GM03348 (cell line): Measurements from ENCODE around the gene GRID2.
"Not testable (repeated sequence)": the region's sequence is repeated elsewhere in the genome, so short reads cannot be mapped to it uniquely, and the experiment has no call there.

Source experiments
- DNase-seq: peaks from one replicate; pipeline ENCODE4 v3.0.0; 2012; ENCODE audit warnings: low spot score

The GRID2 gene

DNA sequence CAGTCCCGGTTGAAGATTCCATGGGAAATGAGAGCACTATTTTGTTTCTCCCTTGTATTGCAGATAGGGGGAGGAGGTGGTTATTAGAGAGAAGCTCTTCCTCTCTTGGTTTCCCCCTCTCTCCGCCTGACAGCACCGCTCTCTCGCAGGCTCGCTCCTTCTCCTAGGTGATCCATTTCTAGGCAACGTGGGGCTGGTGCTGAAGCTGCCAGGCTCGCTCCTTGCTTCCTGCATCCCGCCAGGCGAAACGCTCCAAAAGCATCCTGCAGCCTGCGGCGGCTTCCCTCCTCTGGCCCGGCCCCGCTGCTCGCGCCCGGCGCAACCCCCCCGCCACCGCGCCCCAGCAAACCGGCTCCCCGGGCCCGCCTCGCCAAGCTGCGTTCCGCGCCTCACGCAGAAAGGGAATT lies at the start of gene GRID2:
Gene GRID2, plus strand, starts transcription at position 346 of the 407 bp plus-strand sequence.
- peak; percentile 11 for DNase-seq

DNA sequence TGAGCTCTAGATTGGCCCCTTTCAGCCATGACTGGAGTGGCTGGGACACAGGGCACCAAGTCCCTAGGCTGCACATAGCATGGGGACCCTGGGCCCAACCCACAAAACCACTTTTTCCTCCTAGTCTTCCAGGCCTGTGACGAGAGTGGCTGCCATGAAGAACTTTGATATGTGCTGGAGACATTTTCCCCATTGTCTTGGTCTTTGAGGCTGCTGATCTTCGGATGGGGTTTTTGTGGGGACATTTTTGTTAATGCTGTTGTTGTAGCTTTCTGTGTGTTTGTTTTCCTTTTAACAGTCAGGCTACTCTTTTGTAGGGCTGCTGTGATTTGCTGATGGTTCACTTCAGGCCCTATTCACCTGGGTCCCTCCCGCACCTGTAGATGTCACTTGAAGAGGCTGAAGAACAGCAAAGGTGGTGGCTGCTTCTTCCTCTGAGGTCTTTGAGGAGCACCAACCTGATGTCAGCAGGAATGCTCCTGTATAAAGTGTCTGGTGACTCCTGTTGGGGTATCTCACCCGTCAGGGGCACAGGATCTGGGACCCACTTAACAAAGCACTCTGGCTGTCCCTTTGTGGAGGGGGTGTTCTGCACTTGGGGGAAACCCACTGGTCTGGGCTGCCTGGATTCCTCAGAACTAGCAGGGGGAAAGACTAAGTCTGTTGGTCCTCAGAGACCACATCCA lies 49.6 kb upstream of the GRID2 start:
- DNase-seq, result no peak

DNA sequence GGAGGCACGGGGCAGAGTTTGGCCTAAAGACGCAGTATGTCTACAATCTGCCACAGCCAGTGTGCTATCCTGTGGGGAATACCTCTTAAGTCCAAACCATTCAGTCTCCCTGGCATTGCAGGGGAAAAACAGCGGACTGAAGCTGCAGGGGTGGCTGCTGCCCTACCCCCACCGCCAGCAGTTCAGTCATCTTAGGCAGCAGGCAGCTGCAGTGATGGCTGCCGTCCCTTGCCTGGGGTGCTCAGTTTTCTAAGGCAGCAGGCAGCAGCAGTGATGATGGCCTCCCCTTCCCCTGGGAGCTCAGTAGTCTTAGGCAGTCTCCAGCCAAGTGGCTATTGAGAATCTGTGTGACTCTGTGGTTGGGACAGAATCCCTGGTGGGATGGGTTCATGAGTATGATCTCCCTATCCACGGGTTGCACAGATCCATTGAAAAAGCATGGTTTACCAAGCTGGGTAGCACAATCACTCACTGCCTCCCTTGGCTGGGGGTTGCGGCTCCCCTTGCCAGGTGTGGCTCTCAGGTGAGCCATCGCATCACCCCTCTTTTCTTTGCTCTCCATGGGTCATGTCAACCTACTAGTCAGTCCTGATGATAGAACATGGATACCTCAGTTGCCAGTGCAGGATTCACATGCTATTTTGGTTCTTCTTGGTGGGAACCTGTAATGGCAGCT lies 48.9 kb upstream of the GRID2 start:
- no peak for DNase-seq

DNA sequence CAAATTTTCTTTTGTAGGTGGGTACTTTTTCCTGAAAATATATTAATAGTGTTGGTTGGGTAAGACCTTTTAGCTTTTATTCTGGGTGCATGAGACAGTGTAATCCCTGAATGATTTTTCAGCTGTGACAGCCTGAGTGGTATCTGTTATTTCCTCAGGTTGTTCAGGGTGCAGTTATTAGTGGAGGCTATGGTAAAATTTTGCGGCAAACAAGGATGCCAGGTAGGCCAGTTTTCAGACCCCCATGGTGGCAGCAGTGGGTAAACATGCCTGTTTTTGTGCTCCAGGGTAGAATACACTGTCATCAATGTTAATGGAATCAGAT lies 47.9 kb upstream of the GRID2 start:
- no peak for DNase-seq

DNA sequence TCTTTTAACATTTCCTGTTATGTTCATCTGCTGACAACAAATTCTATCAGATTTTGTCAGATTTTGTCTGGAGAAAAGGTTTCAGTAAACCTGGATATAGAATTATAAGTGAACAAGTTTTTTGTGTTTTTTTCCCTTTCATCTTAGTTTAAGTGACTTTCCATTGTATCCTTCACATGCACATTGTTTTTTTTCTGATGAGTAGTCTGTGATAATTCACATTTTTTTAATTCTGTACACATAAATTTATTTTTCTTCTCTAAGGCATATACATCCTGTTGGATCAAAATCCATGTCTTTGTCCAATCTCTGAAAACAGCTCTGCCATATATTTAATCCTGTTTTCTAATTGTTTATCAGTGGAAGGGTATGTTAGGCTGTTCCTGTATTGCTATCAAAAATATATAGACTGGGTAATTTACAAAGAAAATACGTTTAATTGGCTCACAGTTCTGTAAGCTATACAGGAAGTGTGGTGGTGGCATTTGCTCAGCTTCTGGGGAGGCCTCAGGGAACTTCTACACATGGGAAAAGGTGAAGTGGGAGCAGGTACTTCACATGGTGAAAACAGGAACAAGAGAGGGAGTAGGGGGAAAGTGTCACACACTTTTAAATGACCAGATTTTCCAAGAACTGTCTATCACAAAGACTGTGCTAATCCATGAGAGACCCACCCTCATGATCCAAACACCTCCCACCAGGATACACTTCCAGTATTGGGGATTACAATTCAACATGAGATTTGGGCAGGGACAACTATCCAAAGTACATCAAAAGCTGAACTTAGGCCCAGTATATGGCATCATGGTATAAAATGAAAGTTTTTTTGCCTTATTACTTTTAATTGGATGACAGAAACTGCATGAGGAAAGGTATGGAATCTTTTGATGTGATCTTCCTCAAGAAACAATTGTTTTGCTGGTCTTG lies 45.6 kb upstream of the GRID2 start:
- DNase-seq, result no peak

DNA sequence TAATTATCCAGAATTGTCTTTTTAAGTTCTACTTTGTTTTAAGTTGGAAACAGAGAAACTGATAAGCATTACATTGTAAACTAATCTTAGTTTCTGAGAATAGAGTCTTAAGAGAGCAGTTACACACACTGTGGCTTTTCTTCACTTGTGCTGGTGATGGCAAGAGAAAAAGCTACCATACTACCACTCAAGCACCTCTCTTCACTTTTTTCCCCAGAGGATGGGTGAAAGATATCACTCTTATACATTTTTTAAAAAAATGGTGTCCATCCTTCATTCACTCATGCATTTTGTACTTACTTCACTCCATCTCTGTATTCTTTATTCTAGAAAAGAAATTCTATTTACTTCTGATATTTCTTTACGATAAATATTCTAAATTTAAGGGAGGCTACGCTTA lies 42.5 kb upstream of the GRID2 start:
- no peak for DNase-seq

DNA sequence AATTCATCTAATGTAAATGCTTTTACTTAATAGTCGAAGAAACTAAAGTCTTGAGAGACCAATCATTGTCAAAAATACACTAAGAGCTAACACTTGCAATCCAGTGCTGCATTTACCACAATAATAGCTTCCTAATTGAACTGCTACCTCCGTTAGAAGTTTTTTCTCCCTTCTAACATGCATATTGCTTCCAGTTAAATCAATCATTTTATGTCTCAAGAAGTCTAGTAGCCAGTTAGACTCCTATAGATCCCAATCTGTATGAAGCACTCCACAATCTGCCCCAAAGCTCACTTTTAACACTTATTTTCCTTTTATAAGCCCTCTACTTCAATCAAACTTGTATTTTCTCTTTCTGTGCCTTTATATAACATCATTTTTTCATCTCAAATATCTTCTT lies 41.4 kb upstream of the GRID2 start:
- no peak for DNase-seq

DNA sequence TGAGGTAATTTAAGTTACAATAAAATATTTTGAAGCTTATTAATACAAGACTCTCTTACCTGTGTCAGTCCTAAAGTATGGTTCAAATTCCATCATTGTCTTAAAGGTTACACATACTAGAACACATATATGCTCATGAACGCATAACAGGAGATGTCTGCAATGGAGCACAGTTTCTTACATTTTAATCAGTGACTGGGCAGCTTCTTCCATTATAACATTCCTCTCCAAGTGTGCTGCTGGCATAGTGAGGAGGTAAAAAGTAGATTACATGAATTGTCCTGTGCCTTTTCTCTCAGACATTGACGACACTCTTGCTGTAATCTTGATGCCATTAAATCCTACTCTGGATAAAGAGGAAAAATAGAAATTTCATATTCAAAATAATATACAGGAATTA lies 40.8 kb upstream of the GRID2 start:
- DNase-seq, result no peak

DNA sequence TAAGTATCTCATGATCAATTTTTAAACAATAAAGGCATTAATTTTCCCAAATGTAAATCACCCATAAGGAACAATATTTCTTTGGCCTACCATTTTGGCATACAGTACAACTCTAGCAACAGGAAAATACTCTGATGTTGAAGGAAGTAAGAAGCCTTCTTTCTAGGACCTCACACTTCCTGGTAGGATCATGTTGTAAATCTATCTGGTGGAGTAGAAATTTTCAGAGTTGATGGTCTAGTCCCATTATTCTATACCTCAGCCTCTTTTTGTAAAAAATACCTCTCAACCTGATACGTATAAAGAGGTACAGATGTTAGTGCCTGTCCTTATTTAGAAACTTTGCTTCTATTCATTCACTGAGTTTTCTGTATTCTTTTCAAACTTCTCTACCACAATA lies 40.2 kb upstream of the GRID2 start:
- DNase-seq, result no peak

DNA sequence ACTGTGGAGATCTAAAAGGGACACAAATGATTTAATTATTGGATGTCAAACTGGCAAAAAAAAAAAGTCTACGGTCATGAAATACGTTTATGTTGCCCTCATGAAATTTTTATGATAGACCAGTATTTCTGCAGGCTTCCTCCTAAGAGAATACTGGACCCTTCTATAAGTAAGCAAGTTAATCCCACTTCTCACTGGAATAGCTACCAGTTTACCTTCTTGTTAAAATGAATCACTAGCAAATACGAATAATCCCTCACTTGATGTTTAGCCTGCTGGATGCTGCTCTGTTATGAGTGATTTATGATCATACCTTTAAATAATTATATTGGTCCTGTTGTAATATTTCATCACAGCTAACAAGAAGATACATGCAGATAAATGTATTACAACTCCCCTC lies 39.6 kb upstream of the GRID2 start:
- DNase-seq, result no peak

DNA sequence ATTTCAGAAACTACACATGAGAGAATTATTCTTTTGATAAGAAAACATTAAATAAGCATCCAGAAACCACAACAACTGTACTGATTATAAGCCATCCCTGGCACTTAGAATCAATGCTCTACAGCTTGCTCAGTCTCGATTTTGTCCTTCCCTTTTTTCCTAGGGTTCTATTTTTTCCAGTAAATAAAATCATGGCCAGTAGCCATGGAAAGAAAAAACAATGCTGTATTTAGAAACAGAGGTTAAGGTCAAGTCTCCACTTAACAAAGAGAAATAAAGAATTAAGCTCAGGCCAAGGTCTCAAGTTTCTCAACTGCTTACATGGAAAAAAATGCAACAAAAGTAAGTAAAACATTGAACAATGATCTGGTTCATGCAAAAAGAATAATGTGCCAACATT lies 38.7 kb upstream of the GRID2 start:
- no peak for DNase-seq

DNA sequence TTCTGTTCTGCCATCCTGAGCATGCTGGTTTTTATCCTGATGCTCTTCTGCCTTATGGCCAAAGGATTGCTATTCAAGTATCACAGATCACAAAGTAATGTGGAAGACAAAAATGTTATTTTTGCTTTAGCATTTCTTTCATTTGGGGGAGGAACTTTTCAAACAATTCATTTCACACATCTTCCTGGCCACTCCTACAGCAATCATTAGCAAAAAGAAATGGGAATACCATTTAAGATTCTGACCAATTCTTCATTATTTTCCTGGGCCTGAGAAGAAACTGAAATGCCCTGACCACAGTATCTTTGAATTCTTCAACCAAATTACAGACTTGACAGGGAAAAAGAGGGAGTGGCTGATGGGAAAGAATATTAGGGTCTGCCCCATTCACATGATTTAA lies 38.0 kb upstream of the GRID2 start:
- DNase-seq, result no peak

DNA sequence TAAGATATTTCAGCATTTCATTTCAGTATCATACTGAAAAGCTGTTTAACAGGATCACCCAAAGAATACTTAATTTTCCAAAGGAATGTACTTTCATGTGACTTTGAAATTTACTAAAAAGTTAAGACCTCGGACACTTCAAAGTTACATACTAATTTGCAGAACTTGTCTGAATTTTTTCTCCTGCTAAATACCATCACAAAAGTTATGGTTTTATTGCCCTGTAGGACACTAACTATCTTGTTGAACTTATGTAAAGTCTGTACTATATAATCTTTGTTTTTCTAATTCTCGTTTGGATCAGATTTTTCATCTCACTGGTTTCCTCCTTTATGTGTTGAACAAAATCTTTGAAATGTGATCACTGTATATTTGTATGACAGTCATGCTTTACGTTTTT lies 37.2 kb upstream of the GRID2 start:
- DNase-seq, result no peak

DNA sequence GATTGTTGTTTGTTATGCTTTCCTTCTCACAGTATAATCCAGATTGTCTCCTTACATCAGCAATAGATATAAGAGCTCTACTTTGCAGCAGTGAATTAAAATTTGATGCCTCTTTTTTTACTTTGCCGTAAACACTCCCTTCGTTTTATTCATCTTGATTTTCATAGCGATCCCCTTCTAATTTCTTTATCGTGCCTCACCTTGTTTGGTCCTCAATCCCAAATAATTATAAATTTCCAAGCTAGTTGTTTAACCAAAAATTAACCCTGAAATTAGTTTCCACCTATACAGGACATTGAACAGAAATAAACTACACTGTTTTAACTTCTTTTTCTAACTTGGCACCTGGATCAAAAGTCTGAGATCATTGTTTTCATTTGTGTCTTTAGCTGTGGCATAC lies 35.1 kb upstream of the GRID2 start:
- DNase-seq, result no peak

DNA sequence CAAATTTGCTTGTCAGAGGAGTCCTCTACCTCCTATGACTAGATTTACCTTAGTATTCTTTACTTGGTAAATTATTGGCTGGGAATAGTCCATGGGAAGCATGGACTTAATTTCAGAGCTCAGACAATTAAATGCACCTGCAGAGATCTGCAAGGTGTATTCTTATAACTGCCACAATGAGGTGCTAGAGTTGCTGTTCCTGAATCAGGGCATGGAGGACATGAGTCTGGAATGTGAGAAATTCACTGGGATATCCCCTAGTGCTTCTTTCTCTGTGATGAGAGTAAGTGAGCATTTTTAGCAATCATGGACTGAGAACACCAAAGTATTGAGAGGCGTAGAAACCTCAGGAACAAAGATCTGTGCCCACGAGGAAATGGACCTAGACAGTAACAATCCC lies 32.9 kb upstream of the GRID2 start:
- DNase-seq, result no peak

DNA sequence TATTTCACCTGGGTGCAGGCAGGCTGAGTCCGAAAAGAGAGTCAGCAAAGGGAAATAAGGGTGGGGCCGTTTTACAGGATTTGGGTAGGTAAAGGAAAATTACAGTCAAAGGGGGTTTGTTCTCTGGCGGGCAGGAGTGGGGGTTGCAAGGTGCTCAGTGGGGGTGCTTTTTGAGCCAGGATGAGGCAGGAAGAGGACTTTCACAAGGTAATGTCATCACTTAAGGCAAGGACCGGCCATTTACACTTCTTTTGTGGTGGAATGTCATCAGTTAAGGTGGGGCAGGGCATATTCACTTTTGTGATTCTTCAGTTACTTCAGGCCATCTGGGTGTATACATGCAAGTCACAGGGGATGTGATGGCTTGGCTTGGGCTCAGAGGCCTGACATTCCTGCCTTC lies 32.2 kb upstream of the GRID2 start:
- not testable (repeated sequence) for DNase-seq

DNA sequence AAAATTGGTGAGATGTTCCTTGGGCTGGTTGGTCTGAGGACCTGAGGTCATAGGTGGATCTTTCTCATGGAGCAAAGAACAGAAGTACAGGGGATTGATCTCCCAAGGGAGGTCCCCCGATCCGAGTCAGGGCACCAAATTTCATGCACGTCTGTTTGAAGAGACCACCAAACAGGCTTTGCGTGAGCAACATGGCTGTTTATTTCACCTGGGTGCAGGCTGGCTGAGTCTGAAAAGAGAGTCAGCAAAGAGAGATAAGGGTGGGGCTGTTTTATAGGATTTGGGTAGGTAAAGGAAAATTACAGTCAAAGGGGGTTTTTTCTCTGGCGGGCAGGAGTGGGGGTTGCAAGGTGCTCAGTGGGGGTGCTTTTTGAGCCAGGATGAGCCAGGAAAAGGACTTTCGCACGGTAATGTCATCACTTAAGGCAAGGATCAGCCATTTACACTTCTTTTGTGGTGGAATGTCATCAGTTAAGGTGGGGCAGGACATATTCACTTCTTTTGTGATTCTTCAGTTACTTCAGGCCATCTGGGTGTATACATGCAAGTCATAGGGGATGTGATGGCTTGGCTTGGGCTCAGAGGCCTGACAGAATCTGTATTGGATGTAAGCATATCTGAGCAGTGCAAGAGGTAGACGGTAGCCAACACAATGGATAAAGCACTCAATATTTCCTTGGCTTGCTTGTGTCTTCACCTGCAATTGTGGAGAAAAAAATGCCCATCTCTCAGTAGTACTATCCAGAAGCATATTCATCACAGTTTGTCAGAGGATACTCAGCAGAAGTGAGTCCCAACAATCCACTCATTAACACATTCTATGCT lies 26.5 kb upstream of the GRID2 start:
- DNase-seq, result not testable (repeated sequence)

DNA sequence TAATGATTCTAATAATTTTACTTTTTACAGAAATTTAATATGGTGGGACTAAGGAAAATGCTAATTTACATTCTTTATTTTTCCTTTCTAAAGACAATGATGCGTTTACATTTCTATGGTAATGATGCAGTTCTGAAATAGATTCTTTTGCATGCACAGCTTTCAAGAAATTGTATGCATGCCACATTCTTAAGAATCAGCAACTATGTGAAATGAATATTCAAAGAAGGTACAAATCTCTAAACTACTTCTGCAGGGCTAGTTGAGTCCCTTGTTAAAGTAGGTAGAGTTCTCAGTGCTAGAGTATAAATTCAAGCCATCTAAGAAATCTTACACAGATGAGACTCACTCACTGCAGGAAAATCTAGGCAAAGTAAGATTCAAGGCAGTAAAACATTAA lies 24.5 kb upstream of the GRID2 start:
- no peak for DNase-seq

DNA sequence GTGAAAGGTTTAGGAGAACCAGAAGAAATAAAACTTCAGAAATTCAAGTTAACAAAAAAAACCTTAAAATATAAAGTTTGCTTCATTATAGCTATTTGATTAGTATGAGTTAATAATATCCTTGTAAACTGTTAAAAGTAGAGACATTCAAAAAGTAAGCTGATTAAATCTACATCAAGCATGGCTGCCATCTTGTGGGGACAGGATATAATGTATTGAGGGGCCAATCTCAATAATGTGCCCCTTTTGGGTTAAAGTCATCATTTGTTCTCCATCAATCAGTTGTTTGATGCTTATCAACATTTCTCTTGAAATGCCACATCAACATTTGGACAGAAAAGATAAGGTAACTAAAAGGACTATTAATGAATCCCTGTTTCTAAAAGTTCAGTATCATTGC lies 4.6 kb upstream of the GRID2 start:
- DNase-seq, result no peak

DNA sequence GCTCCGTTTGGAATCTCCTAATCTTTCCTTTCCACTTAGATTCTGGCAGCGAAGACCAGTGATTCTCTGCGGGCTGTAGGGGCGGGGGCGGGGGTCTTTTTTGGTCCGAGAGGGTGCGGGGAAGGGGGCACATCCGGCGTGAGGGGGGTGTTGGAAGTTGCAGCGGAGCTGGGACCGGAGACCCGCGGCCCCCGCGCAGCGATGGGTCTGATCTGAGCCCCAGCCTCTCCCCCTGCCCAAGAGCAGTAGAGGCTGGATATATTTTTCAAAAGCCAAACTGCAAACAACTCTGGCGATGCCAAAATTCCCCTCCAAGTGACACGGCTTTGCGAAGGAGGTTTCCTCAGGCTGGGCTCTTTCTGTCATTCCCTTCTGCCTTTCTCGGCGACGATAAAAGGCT lies 355 bp downstream of the GRID2 start:
- DNase-seq, result no peak

DNA sequence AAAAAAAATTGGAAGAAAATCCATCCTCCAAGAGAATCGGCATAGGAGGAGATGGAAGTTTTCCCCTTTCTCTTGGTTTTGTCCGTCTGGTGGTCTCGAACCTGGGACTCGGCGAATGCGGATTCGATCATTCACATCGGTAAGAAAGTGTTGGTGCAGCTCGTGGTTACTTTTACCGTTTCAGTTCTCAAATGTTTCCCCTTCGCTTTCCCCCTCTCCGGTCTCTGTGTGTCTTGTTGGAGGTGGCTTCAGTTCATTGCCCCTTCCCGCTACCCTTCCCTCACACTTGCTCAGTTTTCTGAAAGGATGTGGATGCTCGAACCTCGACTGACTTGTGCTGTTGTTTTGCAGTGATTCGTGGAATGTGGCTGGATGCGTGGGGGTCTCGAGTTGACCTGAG lies 840 bp downstream of the GRID2 start:
- peak; percentile 2 for DNase-seq

DNA sequence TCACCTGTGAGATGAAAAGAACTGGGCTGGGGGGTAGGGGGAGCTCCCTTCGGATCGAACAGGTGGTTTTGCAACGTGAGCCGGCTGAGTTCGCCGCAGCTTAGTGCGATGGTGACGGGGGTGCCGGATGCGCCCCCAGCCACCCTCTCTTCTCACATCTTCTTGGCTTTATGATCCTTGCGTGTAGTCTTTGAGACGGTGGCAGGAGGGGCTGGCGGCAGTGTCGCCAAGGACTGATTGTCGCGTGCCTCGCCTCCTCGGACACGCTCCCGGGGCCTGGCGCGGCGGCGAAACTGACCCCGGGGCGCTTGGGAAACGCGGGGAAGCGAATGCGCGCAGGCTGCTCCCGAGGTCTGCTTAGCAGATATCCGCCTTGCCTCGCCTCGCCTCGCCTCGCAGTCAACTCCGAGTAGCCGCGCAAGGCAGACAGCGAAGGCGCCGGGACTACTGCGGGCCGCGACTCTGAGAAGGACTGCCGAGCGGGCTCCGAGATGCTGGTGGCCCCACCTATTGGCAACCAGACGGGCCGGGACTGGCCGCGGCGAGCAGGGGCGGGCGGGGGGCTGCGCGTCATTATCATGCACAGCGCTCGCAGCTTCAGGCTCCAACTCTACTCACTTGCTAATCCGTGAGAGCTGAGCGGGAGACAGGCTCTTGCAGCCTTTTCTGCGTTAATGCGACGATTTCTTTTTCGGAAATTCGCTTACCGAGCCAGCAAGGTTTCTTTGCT lies 1.5 kb downstream of the GRID2 start:
- peak; percentile 37 for DNase-seq
